Skin epidermis (tissue), 12 donors: ENCODE results near the gene FNBP1.
"Not testable (repeated sequence)": the region's sequence is repeated elsewhere in the genome, so short reads cannot be mapped to it uniquely, and the experiment has no call there.

ENCODE experiments used
- H3K27ac ChIP-seq, 21 experiments: fragments of 200-600 bp; sonication (generic) in 11 of 21; one replicate each; pipeline ENCODE4 v1.5.0; 2020; ENCODE audit warnings: mild to moderate bottlenecking in 3 of 21, inconsistent platforms in 2 of 21, moderate library complexity in 2 of 21
- H3K4me3 ChIP-seq, 7 experiments: fragments of 200-600 bp; sonication (generic) in 2 of 7; one replicate each; pipeline ENCODE4 v1.5.0; 2020; ENCODE audit warnings: inconsistent platforms in 2 of 7, mild to moderate bottlenecking in 2 of 7, moderate library complexity in 1 of 7

The FNBP1 gene

GRCh38 chr9:129999141-129999510 is 43.9 kb downstream of the FNBP1 start:
- H3K27ac ChIP-seq, result peak overlapping the region in 16 of 21 experiments; percentile 0 to 72 (median 34)

GRCh38 chr9:129998491-129999140 is 44.4 kb downstream of the FNBP1 start:
- H3K4me3 ChIP-seq, result no peak overlapping the region
- peak overlapping the region in 11 of 21 experiments; percentile 11 to 72 (median 44) for H3K27ac ChIP-seq

More at GRCh38 chr9:129999141-129999510, 43.9 kb downstream of the FNBP1 start:
- no peak overlapping the region for H3K4me3 ChIP-seq

- peak overlapping the region in 2 of 21 experiments; percentile 84 to 89 for H3K27ac ChIP-seq
- H3K4me3 ChIP-seq, result not testable (repeated sequence)
These were observed 45.3 kb downstream of the FNBP1 start for GRCh38 chr9:129997706-129998105.

DNA sequence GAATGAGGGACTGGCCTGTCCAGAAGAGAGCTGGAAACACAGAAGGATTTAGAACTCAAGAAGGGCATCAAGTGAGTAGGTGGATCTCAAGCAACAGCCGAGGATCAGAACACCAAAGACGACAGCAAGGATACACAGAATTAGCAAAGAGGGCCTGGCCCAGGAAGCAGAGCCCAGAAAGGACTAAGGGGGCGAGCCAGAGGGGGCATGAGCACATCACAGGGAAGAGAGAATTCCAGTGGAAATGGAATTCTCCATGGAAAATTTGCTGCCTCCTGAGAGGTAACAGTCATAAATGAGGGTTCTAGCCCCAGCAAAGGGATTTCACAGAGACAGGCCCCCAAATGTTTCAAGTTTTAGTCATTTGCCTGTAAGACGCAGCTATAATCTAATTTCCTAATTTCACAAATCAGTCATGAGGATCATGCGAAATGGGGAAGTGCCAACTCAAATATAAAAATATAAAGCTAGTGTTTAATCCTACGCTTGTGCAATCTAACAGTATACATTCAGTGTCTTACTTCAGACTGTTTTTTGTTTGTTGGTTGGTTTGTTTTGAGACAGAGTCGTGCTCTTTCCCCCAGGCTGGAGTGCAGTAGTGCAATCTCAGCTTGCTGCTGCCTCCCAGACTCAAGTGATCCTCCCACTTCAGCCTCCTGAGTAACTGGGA is 46.7 kb downstream of the FNBP1 start:
- Histone ChIP-seq H3K4me3 (no peak overlapping the region), H3K27ac (peak overlapping the region in 20 of 21 experiments; percentile 5 to 89 (median 73))

DNA sequence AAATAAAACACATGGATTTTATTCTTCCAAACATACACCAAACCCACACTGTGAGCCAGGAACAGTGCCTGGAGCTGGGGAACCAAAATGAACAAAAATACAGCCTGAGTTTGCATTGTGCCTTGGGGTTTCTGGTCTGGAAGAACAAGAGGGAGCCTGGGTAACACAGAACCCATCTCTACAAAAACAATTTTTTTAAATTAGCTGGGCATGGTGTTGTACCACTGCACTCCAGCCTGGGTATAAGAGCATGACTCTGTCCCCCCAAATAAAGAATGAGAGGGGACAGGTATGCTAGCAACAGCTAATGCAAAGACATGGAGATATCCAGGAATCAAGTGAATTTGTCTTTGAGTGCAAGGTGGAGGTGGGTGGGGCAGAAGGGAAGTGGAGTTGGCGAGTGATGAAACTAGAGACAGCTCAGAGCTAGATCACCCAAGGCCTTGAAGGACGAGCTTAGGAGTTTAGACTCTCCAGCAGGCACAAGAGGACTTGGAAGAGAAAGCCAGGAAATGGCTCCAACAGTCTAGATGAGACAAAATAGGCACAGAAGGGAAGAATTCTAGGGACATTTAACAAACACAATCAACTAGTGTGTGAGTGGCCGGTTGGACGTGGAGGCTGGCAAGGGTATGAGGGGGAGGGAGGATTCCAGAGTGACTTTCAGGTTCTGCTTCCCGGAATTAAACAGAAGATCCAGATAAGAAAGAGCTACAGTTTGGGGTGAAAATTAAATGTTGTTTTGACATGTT is 47.4 kb downstream of the FNBP1 start:
- peak overlapping the region in 20 of 21 experiments; percentile 5 to 89 (median 73) for H3K27ac ChIP-seq
- no peak overlapping the region for H3K4me3 ChIP-seq

GRCh38 chr9:129994882-129995281 is 48.1 kb downstream of the FNBP1 start:
- Histone ChIP-seq H3K27ac (peak overlapping the region in 14 of 21 experiments; percentile 63 to 89 (median 77)), H3K4me3 (no peak overlapping the region)

DNA sequence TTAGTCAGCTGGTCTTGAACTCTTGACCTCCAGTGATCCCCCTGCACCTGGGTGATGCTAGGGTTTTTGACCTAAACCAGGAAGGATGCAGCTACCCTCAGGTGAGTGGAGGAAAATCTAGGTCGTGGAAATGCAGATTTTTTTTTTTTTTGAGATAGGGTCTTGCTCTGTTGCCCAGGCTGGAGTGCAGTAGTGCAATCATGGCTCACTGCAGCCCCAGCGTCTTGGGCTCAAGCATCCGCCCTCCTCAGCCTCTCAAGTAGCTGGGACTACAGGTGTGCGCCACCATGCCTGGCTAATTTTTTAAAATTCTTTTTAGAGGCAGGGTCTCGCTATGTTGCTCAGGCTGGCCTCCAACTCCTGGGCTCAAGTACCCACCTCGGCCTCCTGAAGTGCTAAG is 51.9 kb downstream of the FNBP1 start:
- H3K4me3 ChIP-seq, result not testable (repeated sequence)
- peak overlapping the region in 6 of 21 experiments; percentile 2 to 73 (median 16) for H3K27ac ChIP-seq

DNA sequence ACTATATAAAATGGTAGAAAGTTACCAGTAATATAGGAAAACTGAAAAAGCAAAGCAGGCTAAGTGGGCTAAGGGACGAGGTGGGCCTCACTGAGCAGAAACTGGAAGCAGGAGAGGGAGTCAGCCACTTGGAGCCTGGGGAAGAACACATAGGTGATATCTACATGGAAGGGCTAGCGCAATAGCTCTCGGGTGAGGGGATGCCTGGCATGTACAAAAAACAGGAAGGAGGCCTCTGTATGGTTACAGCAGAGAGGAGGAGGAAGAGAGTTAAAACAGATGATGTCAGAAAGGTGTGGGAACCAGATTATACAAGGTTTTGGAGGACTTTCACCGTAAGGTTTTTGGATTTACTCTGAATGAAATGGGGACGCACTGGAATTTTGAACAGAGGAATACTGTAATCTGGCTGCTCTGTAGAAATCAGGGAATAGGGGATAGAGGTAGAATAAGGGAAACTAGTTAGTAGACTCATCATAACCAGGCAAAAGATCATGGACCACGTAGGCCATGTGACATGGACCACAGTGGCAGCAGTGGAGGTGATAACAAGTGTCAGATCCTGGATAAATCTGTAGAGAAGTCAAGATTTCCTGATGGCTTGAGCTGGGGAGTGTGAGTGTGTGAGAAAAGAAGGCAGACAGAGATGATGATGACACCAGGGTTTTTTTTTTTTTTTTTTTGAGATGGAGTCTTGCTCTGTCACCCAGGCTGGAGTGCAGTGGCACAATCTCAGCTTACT is 52.5 kb downstream of the FNBP1 start:
- peak overlapping the region in 8 of 21 experiments; percentile 2 to 73 (median 30) for H3K27ac ChIP-seq
- no peak overlapping the region for H3K4me3 ChIP-seq

DNA sequence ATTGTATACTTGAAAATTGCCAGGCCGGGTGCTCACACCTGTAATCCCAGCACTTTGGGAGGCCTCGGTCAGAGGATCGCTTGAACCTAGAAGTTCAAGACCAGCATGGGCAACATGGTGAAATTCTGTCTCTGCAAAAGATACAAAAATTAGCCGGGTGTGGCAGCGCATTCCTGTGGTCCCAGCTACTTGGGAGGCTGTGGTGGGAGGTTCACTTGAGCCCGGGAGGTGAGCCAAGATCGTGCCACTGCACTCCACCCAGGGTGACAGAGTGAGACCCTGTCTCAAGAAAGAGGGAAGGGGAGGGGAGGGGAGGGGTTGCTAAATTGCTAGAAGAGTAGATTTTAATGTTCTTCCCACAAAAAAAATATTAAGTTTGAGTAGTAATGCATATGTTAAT is 53.2 kb downstream of the FNBP1 start:
- Histone ChIP-seq H3K4me3 (no peak overlapping the region), H3K27ac (peak overlapping the region in 6 of 21 experiments; percentile 2 to 42 (median 16))

DNA sequence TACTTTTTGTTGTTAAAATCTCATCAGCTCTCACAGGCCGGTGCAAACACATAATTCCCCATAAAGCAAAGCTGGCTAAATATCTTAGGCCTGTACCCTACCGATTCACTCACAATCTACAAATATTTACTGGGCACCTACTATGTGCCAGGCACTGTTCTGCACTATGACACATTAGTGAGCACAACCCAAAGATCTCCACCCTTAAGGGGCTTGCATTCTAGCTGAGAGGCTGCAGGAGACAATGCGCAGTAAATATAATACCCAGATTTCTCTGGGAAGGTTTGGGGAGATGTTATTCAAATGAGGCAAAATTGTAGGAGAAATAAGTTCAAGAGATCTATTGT is 53.7 kb downstream of the FNBP1 start:
- Histone ChIP-seq H3K27ac (peak overlapping the region in 4 of 21 experiments; percentile 2 to 21 (median 8)), H3K4me3 (no peak overlapping the region)

DNA sequence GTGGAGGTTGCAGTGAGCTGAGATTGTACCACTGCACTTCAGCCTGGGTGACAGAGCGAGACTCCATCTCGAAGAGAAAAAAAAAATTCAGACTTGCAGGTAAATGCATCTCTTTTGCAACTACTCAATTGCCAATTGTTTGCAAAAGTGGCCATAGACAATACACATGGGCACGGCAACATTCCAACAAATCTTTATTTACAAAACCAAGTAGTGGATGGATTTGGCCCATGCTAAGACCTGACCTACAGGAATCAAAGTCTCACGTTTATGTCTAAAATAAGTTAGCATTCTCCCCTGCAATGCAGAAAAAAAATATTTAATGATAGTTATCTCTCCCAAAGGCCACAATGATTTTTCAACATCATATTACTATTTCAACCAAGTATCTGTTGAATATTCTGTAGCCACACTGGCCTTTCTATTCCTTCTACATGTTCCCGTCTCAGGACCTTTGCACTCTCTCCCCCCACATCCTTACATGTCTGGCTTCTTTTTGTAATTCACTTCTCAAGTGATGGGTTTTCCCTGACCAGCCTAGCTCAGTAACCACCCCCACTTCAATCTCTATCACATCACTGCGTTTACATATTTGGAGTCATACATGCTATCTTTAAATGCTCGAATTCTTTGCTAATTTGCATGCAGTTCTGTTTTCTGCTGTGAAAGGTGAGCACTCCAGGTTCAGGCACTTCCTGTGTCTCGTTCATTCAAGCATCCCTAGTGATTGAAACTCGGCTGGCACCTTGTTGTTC is 54.2 kb downstream of the FNBP1 start:
- no peak overlapping the region for H3K4me3 ChIP-seq
- H3K27ac ChIP-seq, result peak overlapping the region in 5 of 21 experiments; percentile 0 to 42 (median 14)

GRCh38 chr9:129987941-129988340 is 55.0 kb downstream of the FNBP1 start:
- Histone ChIP-seq H3K27ac (peak overlapping the region in 3 of 21 experiments; percentile 0 to 42 (median 4)), H3K4me3 (no peak overlapping the region)

DNA sequence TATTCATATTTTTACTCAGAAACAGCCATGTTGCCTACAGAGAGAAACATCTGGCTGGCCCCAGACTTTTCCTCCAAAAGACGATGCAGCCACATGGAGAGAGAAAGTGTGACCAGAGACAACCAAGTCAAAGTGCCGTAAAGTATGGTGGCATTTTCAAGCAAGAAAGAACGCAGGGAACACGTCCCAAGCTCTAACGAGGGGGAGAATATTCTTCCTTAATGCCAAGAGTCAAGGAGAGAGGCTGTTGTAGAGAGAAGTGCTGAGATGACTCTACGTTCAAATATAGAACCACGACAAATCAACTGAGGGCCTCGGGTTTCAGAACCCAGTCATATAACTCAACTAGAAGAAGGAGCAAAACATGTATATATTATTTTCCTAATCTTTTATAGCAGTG is 55.9 kb downstream of the FNBP1 start:
- Histone ChIP-seq H3K27ac (peak overlapping the region in 3 of 21 experiments; percentile 11 to 43 (median 12)), H3K4me3 (no peak overlapping the region)

DNA sequence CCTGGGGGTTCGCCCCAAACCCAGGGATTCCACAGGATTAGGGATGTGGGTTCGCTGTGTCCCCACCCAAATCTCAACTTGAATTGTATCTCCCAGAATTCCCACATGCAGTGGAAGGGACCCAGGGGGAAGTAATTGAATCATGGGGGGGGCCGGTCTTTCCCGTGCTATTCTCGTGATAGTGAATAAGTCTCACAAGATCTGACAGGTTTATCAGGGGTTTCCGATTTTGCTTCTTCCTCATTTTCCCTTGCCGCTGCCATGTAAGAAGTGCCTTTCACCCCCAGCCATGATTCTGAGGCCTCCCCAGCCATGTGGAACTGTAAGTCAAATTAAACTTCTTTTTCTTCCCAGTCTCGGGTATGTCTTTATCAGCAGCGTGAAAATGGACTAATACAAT is 58.4 kb downstream of the FNBP1 start:
- H3K27ac ChIP-seq, result peak overlapping the region in 7 of 21 experiments; percentile 2 to 56 (median 14)
- H3K4me3 ChIP-seq, result not testable (repeated sequence)

DNA sequence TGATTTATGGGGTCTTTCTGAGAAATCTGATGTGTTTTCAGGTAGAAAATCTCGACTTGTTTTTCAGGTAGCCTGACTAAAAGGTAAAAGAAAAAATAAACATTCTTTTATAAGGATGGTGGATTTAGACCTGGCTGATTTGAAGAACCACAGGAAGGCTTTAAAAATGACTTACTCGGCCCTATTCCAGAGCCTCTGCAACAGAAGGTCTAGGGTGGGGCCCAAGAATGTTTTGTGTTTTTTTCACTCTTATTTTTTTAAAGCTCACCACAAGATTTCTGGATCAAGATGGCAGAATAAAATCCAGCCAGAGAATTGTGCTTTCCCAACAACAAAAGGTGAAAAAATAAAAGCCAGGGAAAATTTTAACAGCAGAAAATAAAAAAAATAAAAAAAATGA is 59.1 kb downstream of the FNBP1 start:
- peak overlapping the region in 7 of 21 experiments; percentile 2 to 51 (median 18) for H3K27ac ChIP-seq
- no peak overlapping the region for H3K4me3 ChIP-seq

DNA sequence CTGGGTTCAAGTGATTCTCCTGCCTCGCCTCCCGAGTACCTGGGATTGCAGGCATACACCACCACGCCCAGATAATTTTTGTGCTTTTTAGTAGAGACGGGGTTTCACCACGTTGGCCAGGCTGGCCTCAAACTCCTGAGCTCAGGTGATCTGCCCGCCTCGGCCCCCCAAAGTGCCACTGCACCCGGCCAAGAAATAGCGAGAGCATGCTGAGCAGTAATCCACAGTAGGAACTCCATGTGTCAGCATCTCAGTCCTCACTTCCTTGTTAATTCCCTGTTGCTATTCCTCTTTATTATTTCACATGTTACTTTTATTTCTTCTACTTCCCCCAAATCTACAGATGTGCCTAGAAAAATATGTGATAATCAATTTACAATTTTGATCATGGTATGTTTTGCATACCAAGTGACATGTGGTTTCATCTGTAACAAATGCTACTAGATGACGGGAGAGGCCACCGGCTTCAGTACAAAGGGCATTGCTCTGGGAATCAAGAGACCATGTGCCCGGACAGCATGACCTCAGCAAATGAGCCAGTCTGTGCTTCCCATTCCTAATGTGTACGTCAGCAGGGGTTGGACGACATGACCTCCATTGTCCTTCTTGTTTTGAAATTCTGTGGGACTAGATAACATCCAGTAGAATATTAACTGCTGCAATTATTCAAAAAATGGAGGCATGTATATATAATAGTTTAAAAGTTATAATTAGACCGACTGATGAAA is 61.6 kb downstream of the FNBP1 start:
- H3K27ac ChIP-seq, result peak overlapping the region in 6 of 21 experiments; percentile 8 to 55 (median 23)
- no peak overlapping the region for H3K4me3 ChIP-seq

GRCh38 chr9:129980224-129980623 is 62.8 kb downstream of the FNBP1 start:
- not testable (repeated sequence) for H3K4me3 ChIP-seq, H3K27ac ChIP-seq

- no peak overlapping the region for H3K27ac ChIP-seq
These were observed 63.8 kb downstream of the FNBP1 start for GRCh38 chr9:129979071-129979745.

More at GRCh38 chr9:129979071-129979745, 63.8 kb downstream of the FNBP1 start:
- H3K4me3 ChIP-seq, result no peak overlapping the region
